ENCODE measurements around the gene HSPA4. TPM values are rescaled to one million over a fixed set of nuclear protein-coding genes. Genes with fewer than 3 reads are reported as not detected.

Gene HSPA4
- total and polyA plus RNA-seq, 2 donors (not counting 3 experiments of a cell fraction or from before 2014, with no cell fraction given), result 11.2 to 161 TPM

DNA sequence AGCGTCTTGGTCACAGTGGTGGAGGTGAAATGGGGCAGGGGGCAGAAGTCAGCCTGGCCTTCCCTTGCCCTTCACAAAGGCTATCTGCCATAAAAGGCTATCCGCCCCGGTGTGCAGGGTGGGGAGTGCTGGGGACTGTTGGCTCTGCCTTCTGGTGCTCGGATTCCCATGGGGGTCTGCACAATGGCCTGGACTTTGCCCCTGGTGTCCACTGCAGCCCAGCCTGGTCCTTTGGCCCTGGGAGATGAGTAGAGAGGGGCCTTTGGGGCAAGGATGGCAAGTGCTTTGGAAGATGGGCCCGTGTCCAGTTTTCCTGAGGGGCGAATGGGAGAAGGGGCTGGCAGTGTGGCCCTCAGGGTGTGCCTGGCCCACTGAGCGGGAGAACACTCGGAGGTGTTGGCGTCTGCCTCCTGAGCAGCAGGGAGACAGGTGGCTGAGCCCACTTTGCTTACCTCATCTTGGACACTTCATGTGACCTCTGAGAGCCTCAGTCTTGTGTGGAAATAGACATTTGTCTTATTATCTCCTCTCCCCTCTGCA is 69.9 kb downstream of the HSPA4 start:
- Histone ChIP-seq H3K4me1 (ENCODE audit: control insufficient read depth, extremely low read depth, insufficient read depth, low read length) (no peaks in the 10 kb centered on the region), H3K36me3 (ENCODE audit: control insufficient read depth in 2 of 2, extremely low read depth in 1 of 2, insufficient read depth in 2 of 2, low read length in 2 of 2) (no peaks in the 10 kb centered on the region), H3K27ac (ENCODE audit: insufficient read depth, low read depth, low read length) (no peak overlapping the region), H3K9me3 (replicated peaks; ENCODE audit: control insufficient read depth, insufficient read depth, low read length) (no peaks in the 10 kb centered on the region), H3K27me3 (ENCODE audit: control insufficient read depth in 2 of 2, insufficient read depth in 2 of 2, low read length in 2 of 2) (peaks cover 0 to 2% of the 10 kb centered on the region in 2 experiments), H3K9me1 (replicated peaks; ENCODE audit: control insufficient read depth, extremely low read depth, insufficient read depth, low read length) (no peaks in the 10 kb centered on the region), H3K9ac (replicated peaks; ENCODE audit: extremely low read depth, insufficient read depth, low read length) (no peak overlapping the region), H2AFZ (ENCODE audit: low read depth, low read length) (no peak overlapping the region), H3K4me2 (ENCODE audit: insufficient read depth, low read length) (no peak overlapping the region), H3K4me3 (replicated peaks in 1 of 3; ENCODE audit: insufficient read depth in 1 of 3, low read depth in 1 of 3, low read length in 3 of 3) (no peak overlapping the region), H4K20me1 (replicated peaks; ENCODE audit: control insufficient read depth, extremely low read depth, insufficient read depth, low read length) (no peaks in the 10 kb centered on the region), H3K79me2 (ENCODE audit: control insufficient read depth, insufficient read depth, low read length) (no peaks in the 10 kb centered on the region)
- ChIA-PET POLR2A (no interaction called here), CTCF (interaction anchor here (2.0 kb wide), 1 partner anchor 126 kb away, joined by 11 read pairs; no protein-coding TSS in a partner anchor)
- no peak for TF ChIP-seq FOS (IDR thresholded peaks at IDR 0.05; ENCODE audit: borderline replicate concordance, insufficient read depth, low read length)
- TF ChIP-seq, protein P1, sequence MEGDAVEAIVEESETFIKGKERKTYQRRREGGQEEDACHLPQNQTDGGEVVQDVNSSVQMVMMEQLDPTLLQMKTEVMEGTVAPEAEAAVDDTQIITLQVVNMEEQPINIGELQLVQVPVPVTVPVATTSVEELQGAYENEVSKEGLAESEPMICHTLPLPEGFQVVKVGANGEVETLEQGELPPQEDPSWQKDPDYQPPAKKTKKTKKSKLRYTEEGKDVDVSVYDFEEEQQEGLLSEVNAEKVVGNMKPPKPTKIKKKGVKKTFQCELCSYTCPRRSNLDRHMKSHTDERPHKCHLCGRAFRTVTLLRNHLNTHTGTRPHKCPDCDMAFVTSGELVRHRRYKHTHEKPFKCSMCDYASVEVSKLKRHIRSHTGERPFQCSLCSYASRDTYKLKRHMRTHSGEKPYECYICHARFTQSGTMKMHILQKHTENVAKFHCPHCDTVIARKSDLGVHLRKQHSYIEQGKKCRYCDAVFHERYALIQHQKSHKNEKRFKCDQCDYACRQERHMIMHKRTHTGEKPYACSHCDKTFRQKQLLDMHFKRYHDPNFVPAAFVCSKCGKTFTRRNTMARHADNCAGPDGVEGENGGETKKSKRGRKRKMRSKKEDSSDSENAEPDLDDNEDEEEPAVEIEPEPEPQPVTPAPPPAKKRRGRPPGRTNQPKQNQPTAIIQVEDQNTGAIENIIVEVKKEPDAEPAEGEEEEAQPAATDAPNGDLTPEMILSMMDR (IDR thresholded peaks at IDR 0.05; ENCODE audit: extremely low read depth in 1 of 2, insufficient read depth in 1 of 2, low read depth in 1 of 2, low read length in 2 of 2), result no peak
- no peak for TF ChIP-seq MYC (IDR thresholded peaks at IDR 0.05; ENCODE audit: low read depth, low read length)
- no peak for TF ChIP-seq POLR2A (IDR thresholded peaks at IDR 0.05; ENCODE audit: low read depth, low read length)
- TF ChIP-seq, protein P2, sequence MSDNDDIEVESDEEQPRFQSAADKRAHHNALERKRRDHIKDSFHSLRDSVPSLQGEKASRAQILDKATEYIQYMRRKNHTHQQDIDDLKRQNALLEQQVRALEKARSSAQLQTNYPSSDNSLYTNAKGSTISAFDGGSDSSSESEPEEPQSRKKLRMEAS (IDR thresholded peaks at IDR 0.05; ENCODE audit: insufficient read depth, insufficient read length), result no peak
- no peak for TF ChIP-seq JUN (IDR thresholded peaks at IDR 0.05; ENCODE audit: borderline replicate concordance, insufficient read depth, insufficient read length, low read depth)
- TF ChIP-seq GATA2 (IDR thresholded peaks at IDR 0.05; ENCODE audit: insufficient read depth, insufficient read length, low read depth, low read length), result no peak
- TF ChIP-seq POLR2AphosphoS5 (IDR thresholded peaks at IDR 0.05; ENCODE audit: insufficient read depth, low read depth, low read length), result no peak
- TF ChIP-seq EZH2 (IDR thresholded peaks at IDR 0.05; ENCODE audit: borderline replicate concordance, low read depth, low read length, severe bottlenecking), result no peak
- BruUV-seq (replicated peaks), result no TSS peak
- DNase-seq (ENCODE audit: low read depth, low spot score), result no peak
- intact Hi-C loops (cut with micrococcal nuclease), result no loop called here
- dilution Hi-C loops (cut with MboI; ENCODE audit: extremely low pct_ligation_motif_present, low sequenced_read_pairs), result no loop called here
- FAIRE-seq, result no peak
